GM18502 (cell line): Measurements from ENCODE around the gene ZHX3.

Experiments used
- ATAC-seq: cut with Tn5 transposase; IDR thresholded peaks from one replicate; pipeline ENCODE4 v1.9.1; 2021; ENCODE audit warnings: mild to moderate bottlenecking; ENCODE audit not compliant: unreplicated experiment, poor library complexity

The ZHX3 gene

DNA sequence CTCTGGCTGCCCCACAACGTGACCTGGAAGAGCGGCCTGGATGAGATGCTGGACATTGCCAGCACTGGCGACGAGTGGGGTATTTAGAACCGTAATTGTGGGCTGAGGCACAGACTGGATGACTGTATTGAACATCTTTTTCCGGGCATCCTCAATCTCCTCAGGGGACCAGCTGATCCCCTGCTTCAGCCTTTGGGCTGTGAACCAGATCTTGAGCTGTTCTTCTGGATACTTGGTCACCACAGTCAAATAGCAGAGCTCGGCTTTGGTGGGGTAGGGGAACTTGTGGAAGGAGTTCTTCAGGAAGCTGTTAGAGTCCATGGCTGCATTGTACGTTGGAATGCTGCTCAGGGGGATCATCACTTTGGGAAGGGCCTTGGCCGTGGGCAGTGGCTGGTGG is 113.9 kb downstream of the ZHX3 start:
- ATAC-seq, result no peak

DNA sequence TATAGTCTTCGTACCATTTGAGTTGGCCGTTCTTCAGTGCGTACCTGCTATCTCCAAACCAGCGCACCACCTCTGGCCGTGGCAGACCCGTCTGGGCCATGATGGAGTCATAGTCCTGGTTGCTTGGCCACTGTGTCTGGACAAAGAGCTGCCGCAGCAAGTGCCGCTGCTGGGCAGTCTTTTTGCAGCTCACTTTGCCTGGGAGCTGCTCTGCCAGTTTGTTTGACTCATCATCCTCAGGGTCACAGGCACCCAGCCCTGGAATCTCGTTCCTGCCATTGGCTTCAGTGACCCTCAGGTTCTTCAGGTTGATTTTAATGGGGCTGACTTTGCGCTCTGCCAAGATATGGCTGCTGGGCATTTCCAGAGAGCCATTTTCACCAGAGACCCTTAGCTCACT is 115.1 kb downstream of the ZHX3 start:
- no peak for ATAC-seq

DNA sequence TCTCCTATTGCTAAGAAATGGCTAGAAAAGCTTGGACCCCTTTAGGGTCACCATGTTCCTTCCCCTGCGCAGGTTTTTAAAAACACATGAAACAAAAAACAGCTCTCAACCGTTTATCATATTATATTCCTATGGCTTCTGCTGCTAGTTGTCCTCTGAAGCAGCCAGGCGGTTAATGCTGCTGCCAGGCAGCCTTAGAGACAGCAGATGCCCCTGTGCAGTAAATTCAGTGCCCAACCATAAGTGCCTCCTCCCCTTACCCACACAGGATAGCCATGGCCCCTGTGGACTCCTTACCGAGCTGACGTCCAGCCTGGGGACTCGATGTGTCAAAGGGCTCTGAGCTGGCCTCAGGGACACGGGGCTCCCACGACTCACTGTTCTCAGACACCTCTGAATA is 115.8 kb downstream of the ZHX3 start:
- ATAC-seq, result no peak

DNA sequence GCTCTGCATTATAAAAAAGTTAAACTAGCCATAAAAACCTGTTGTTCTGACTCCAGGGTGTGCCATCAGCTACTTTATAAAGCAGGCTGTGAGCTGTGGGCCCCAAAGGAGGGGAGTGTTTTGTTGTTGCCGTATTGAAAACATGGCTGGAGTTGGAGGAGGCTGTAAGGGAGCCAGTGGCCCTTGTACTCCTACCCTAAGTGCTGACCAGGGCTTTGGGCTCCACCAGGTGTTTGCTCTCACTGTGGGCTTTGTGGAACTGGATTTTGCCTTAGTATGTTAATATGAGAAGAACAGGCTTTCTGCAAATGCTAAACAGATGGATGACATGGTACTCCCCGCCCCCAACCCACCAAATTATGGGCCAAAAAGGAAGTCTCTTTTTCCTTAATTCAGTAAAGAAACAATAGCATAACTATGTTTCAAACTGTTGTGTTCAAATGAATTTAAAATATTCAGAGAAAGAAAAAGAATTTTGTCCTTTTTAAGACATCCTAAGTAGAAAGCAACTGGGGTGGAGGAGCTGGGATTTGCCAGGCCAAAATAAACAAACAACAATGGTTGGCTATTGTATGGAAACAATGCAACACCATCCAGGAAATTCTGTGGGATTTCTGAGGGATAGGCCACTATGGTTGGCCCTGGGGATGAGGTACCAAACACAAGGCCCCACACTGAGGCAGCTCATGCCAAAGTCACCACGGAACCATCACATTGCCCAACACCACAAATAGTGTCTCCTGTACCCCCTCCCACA is 116.9 kb downstream of the ZHX3 start:
- ATAC-seq, result no peak

DNA sequence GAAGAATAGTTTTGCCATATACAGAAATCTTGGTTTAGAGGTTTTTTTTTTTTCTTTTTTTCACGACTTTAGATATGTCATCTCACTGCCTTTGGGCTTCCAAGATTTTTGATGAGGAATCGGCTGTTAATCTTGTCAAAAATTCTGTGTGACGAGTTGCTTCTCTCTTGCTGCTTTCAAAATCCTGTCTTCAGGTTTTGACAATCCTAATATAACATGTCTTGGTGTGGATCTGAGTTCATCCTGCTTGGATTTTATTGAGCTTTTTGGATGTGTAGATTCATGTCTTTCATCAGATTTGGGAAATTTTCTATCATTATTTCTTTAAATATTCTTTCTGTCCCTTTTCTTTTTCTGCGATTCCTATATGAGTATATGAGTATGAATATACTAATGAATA is 119.1 kb downstream of the ZHX3 start:
- ATAC-seq, result no peak

DNA sequence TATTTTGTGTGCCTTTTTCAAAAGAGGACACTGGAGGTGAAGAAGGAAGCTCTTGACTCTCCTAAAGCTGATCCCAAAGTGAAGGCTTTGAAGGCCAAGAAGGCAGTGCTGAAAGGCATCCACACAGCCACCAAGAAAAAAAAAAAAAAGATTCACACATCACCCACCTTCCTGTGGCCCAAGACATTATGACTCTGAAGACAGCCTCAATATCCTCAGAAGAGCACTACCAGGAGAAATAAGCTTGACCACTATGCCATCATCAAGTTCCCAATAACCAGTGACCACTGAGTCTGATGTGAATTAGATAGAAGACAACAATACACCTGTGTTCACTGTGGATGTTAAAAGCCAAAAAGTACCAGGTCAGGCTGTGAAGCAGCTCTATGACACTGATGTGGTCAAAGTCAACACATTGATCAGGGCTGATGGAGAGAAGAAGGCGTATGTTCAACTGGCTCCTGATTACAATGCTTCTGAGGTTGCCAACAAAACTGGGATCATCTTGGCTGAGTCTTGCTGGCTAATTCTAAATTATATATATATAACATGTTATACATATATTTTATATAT is 120.8 kb downstream of the ZHX3 start:
- no peak for ATAC-seq

DNA sequence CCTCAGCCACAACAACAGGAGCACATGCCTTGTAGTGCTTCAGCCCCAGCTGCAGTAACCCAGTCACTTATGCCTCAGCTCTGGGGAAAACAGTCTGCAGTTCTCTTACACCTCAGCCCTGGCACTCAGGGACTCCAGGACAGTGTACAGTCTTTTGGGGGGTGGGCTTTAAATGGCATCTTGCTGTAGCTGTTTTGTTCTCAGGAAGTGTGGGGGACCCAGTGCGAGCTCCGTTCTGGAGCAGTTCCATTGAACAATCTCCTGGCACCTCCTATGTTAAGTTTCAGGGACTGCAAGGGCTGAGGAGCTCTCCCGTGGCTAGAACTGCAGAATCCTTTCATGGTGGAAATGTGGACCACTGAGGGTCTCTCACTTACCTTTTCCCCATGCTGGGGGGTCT is 125.0 kb downstream of the ZHX3 start:
- no peak for ATAC-seq

DNA sequence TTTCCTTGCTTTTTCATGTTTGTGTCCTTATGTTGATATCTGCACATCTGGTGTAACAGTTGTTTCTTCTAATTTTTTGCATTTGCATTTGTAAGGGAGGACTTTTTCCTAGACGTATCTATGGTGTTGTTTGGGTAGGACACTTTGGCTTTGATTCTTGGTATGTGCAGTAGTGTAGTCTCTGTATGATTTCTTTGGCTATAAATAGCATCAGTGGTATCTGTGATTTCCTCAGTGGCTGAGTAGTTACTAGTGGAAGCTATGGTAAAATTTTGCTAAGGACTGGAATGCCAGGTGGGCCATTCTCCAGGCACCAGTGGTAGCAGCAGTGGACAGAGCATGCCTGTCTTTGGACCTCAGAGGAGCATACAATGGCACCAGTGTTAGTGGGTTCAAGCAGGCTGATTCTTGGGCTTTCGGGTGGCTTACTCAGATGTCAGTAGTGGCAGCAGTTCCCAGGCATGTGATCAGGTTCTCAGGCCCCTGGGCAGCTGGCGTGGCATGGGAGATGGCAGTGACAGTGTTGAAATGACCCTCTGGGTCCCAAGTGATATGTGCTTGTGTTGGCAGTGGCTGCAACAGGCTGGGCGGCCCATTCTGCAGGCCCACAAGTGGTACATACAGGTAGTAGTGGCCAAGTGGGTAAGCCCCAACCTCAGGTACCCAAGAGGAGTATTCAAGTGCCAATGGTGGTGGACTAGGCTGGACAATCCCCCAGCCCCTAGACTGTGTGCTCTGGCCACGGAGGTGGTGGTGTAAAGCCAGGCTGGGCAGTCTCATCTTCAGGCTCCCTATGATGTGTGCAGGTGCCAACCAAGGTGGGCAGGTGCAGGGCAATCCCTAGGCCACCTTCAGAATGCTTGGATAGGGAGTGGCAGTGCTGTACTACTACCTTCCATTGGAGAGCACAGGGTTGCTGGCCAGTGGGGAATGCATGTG is 125.7 kb downstream of the ZHX3 start:
- ATAC-seq, result no peak

DNA sequence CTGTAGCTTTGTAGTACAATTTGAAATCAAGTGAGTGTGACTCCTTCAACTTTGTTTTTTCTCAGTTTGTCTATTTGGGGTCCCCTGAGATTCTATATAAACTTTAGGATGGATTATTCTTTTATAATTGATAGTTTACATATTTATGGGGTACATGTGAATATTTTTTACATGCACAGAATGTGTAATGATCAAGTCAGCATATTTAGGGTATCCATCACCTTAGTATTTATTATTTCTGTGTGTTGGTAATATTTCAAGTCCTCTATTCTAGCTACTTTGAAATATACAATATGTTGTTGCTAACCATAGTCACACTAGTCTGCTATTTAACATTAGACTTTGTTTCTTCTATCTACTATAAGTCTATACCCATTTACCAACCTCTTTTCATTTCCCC is 129.9 kb downstream of the ZHX3 start:
- no peak for ATAC-seq

DNA sequence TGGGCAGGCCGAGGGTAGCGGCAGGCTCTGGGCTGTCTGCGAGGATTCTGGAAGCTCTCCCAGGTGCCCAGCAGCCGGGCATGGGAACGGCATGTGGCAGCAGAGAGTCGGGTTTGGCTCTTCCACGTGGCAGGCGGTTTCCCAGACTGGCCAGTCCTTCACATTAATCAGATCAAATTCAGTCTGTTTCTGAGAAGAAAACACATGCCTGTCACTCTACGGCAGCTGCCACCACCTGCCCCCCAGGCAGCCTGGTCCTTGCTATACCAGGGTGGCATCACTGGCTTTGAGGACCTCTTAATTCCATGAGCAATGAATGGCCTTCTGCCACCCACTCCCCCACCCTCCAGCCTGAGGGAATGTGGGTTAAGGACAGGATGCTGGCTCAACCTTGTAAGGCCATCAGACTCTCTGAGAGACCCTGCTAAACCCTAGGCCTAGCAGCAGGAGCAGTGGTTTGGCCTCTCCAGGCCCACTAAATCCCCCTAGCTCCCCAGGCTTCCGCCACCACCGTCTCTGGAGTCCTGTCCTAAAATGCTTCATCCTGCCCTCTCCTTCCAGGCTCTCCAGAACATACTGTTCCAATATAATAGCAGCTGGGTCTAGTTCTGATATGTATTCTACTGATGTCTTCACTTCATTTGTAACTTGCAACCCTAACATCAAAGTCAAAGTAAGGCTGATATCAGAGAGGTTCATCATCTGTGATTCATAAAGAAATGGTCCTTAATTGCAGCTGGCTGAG is 132.3 kb downstream of the ZHX3 start:
- ATAC-seq, result no peak

DNA sequence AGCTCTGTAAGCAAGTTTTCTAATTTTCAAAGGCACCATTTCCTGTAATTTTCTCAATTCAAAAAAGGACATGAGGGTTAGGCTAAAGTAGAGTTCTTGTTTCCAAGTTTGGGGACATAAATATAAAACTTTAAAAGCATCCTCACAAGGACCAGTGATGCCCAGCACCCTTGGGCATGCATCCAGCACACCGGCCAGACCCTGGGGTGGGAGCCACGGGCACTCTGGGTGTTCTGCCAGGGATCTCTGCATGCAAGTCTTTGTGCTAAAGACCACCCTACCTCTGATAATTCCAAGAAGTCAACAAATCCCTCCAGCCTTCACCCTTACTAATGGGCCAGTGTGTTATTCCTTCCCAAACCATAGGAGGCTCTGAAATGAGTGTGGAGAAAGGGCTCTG is 133.7 kb downstream of the ZHX3 start:
- ATAC-seq, result no peak

DNA sequence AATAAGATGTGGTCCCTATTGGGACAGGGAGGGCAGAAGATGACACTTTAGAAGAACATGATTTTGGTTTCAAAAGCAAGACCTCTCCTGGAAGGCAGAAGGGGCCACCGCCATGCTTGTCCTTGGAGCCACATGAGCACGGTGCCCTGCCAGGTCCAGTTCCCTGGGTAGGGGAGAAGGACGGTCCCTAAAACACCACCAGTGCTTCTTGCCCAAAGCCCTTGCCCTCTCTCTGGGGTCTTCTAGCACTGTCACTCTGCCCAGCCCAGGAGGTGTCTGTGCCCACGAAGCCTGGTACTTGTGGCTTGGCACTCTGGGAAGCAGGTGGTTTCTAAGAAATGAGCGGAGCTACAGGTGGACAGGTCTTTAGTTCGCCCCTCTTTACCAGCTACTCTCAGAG is 134.1 kb downstream of the ZHX3 start:
- no peak for ATAC-seq

DNA sequence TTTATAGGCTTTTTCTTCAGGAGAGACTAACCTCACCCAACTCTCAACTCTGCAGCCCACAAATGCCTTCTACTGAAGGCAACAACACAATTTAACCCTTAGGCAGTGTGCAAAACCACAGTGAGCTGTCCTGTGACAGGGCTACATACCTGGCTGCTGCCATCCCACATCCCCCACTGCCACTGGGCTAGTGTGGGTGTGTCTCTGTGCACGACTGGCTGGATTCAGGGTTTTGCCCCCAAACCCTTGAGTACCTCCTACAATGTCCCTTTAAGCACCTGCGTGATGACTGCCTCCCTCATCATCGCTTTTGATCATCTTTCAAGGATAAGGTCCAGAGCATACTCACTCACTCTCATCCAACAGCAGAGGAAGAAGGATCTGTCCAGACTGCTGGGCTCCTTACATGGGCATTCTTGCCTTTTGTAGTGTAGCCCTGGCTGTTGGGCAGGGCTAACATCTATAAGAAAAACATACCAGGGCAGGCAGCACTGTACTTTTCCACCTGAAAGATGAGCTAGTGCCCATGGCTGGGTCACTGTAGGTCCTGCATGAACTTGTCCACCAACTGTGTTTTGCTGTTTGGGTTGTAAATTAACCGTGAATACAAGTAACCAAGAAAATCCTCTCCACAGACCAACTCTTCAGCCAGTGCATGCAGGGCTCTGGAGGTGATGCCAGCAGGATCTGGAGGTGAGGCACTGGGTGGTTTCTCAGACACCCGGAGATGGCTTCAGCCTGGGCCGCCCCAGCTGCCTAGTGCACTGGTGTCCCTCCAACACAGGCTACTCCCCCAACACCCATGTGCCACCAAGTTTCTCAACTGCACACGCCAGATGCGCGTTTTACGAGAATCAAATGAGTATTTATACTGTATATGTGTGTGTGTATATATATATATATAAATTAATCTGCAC is 135.0 kb downstream of the ZHX3 start:
- no peak for ATAC-seq

DNA sequence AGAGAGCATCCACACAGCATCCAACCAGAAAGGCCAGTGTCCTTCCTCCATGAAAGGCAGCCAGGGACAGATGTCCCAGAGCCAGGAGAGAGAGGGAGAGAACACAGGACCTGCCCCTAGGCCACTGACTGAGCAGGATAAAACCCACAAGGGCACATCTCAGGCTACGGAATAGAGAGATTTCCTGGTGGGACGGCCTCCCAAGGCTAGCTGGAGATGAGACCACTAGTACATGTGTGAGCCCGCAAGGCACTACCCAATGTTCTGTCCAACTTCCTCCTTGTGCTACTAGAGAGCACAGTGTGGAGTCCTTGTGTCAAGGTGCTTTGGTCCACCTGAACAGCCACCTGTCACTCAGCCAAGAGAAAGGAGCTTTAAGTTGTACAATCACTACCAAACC is 136.0 kb downstream of the ZHX3 start:
- ATAC-seq, result no peak

DNA sequence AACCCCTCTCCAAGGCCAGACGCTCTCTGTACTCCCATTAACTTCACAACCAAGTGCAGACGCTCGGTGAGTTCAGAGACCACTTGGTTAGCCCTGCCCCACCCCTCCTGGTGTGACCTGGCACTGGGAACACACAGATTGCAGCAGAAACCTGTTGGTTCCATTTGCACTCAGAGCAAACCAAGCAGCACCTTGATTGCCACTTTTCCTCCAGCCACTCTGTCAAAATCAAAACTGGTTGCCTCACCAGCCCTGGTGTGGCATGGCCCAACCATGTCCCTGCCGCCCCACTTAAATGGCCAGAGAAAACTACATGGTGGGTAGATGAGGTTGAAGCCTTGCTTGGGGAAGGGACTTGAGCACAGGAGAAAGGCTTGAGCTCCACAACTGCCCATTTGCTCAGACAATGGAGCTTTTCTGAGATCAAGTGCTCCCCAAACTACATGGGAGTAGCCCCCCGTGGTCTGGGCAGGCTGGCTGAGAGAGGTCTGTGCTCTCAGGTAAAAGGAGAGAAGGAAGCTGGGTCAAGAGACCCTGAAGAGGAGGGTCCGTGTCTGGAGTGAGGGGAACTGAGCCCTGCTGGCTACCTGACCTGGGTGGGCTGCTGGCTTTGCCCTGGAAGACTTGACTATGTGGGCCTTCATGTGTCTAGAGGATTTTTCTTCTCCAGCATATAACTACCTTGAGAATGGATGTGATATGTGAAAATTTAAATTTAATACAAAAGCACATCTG is 136.8 kb downstream of the ZHX3 start:
- ATAC-seq, result no peak

DNA sequence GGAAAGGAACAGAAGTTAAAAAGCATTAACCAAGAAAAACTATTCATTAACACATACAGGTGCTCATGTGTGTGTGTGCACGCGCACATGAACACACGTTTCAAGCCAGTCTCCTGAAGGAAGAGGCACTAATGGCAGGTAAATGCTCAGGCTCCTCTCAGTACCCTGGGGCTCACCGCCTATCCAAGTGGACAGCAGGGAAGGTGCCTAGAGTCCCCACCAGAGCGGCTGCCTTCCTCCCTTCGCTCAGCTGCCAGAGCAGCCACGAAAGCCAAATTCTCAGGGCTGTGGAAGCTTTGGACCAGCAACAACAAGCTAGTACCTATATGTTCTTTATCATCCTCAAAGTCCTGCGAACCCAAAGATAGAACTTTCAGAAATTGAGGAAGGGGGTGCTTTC is 137.6 kb downstream of the ZHX3 start:
- ATAC-seq, result no peak

DNA sequence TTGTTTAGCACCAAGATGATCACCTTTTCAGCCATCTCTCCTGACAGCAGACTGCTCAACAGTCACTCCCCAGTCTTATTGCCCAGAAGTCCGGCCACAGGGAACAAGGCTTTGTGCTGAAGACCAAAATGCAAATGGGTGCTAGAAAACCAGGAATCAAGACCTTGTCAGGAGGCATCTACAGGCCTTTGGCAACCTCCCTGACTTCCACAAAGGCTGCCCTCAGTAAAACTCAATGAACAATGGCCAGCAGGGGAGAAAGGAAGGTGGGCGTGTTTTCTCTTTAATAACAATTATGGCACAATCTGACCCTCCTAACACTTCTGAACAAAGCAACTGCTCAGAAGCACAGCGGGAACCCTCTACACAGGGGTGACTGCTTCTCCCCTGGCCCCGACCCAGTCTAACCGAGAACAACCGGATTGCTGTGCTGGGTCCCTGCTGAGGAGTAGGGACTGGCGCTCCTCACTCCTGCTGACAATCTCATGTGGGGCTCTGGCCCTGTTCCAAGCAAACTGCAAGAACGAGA is 138.6 kb downstream of the ZHX3 start:
- no peak for ATAC-seq

DNA sequence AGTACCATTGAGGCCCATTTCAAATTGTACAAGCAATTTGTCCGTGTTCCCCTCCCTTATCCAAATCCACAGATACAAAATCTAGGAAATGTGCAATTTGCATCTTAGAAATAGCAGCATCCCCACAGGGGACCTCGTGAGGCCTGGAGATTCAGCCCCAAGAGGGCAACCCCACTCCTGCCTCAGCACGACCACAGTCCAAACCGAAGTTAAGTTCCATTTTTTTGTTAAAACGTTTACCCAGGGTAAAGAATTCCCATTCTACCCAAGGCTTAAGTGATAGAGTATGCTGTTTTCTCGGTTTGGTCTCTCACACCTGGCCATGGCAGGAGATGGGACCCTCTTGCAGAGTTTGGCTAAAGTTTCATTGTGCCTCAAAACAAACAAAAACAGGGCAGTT is 139.0 kb downstream of the ZHX3 start:
- ATAC-seq, result no peak

DNA sequence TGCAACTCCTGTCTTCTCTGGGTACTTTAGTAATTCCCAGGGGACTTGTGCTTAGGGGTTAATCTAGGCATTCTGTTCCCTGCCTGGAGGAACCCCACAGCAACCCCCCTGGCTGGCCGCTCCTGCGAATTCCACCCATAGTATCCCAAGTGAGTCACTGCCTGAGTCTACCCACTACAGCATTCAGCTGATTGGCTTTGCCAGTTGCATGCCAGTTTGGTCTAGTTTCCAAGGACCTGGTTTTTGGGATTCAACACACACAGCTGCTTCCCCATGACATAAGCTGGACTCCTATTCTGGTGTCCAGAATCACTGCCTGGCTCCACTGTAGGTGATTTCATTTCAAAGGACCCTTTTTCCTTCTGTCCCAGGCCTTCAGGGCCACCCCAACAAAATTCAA is 139.9 kb downstream of the ZHX3 start:
- ATAC-seq, result no peak
